D721Med (cell line): ENCODE data around the gene TMEM132E.

Experiments
- DNase-seq: peaks from one replicate; pipeline ENCODE4 v3.0.0; 2011; ENCODE audit warnings: low spot score; ENCODE audit not compliant: insufficient read length
- FAIRE-seq: peaks from 2 replicates; lab custom pipeline; 2011; peaks lifted over from hg19 to GRCh38; lab: Jason Lieb, UNC
- CTCF ChIP-seq: IDR thresholded peaks from 2 replicates; pipeline ENCODE4 v1.5.1; 2012; ENCODE audit warnings: mild to moderate bottlenecking, control low read depth; ENCODE audit not compliant: insufficient read depth; ENCODE audit errors: missing control alignments

Gene TMEM132E

GRCh38 chr17:34639706-34640425 is 60.5 kb downstream of the TMEM132E start:
- TF ChIP-seq CTCF: no peak
- no peak for DNase-seq
- FAIRE-seq: no peak

DNA sequence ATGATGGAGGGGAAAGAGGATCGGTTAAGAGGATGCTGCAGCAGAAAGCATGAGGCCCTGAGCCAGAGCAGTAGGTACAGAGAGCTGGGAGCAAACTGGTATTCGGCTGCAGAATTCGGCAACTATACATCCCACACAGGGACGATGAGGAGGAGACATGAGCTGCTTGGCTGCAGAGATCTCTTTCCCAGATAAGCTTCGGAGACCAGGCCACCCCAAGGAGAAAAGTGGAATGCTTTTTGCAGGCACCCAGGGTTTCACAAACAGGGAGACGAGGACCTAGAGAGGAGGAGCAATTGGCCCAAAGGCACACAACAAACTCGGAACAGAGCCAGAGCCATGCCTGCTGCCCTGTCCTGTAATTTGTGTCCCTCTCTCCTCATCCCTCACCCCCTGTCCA is 62.0 kb downstream of the TMEM132E start:
- no peak for DNase-seq
- no peak for FAIRE-seq
- TF ChIP-seq CTCF: no peak

DNA sequence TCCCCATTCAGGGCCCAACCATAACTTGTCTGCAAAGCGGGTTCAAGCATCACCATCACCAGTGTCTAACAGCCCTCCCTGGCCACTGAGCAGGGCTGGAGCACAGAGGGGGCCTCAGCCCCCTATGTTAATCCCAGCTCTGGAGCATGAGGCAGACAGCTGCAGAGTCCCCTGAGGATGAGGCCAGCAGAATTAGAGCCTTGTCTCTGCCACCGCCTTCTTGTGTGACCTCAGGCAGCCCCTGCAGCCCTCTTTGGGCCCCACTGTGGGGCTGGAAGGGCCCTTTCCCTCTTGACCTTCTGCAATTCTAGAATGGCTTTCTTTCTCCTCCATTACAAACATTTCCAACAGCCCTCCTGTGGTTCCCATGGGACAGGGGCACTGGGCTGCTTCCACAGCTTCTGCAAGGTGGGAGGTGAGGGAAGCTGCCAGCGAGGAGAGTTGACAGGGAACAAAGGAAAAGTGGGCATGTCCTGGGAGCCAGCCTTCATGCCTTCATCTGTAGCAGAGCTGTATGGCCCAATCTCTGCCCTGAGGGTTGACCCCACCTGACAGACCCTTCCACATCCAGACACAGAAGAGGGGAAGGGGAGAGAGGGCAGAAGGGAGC is 65.7 kb downstream of the TMEM132E start:
- DNase-seq (no peak), FAIRE-seq (no peak)
- no peak for TF ChIP-seq CTCF

DNA sequence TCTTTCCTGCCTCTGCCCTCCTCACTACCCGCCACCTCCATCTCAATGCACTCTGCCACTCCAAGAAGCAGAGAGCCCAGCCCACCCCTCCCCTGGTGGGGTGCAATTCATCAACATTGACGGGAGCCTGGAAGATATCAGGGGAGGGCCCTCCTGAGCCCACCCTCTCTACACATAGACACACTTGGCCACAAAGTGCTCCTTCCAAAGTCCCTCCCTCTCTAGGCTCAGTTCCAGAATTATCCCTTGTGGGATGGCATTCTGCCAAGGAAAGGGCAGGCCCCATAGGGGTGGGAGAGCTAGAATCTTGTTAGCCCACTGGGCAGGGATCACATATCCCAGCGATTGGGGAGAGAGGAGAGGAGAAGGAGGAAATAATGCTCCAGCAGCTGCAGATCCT is 66.2 kb downstream of the TMEM132E start:
- DNase-seq (no peak), FAIRE-seq (no peak)
- TF ChIP-seq CTCF: no peak

DNA sequence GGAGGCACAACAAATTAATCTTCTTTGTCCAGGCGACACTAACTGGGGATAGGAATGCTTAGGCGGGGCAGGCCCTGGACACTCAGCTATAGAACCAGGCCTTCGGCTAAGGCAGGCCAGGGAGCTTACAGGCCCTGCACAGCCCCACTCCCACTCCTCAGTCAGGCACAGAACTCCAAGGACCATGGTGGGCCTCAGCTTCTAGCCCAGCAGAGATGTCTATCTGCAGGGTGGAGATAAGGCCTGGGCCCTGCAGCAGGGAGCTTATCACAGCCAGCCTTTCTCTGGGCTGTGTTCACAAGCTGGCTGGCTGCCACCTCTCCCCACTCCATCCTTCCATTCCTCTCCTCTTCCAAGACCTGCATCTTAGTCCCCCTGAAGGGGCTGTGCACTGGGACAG is 68.1 kb downstream of the TMEM132E start:
- no peak for TF ChIP-seq CTCF
- no peak for FAIRE-seq
- DNase-seq: no peak

DNA sequence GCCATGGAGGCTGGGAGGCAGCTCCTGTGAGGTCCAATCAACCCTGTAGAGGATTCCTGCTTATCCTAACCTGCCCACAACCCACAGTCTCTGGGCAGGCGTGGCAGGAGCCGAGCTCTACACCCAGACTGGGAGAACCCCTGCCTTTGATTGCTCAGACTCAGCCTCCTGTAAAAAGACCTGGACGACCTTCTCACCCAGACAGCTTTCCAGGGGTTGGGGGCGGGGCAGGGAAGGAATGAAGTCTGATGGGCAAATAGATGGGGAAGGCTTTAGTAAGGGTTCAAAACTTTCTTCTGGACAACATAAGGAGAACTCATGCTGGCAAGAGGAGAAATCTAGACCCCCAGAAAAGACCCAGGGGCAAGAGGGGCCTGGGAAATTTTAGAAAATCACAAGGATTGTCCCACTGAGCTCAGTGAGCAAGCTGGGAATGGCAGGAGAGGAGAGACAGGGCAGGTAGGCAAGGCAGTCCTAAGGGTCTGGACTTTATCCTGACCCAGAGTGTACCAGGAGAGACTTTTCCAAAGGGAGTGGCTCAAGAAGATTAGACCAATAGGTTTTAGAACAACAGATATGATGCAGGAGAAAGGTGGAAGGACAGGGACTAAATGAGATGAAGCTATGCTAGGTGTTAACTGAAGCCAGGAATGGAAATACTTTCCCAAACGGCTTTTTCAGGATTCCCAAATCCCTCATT is 70.8 kb downstream of the TMEM132E start:
- no peak for DNase-seq
- TF ChIP-seq CTCF: no peak
- FAIRE-seq: no peak

GRCh38 chr17:34651402-34651811 is 72.0 kb downstream of the TMEM132E start:
- DNase-seq: no peak
- no peak for TF ChIP-seq CTCF
- FAIRE-seq: no peak
